ENCODE results near the gene XYLB.

The XYLB gene

DNA sequence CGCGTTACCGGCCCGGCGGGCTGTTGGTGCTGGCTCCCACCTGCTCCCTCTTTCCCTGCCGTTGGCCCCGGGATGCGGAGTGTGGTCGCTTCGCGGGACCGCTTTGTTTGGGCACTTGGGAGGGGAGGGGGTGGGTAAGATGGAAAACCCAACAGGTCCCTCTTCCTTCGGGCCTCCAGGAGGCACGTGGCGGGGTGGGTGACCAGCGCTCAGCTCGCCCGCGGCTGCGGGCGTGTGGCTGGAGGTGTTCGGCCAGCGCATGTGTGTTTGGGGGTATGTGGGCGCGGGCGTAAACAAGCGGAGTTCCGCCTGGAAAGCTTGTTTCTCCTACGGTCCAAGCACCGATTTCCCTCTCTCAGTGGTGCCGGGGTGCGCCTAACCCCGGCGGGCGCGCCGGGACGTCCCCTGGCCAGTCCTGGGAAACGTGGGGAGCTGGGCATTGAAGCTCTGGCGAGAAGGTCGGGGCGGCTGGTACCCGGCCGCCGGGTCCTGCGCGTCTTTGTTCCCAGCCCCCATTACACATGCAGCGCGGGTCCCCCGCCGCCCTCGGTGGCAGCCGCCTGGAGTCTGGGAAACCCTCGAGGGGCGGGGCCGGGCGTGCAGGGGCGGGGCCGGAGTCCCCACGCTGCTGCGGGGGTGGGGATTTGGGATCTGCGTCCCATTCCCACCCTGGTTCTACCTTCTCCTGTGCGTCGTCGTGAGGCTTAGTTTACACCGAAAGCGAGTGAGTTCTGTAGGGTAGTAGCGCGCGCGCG, 108.5 kb downstream of the XYLB start:
- peak; percentile 32 for DNase-seq (ENCODE audit: low read depth)

GRCh38 chr3:38455639-38456430, 109.2 kb downstream of the XYLB start:
- peak; percentile 46 for DNase-seq (ENCODE audit: low read depth)

GRCh38 chr3:38457111-38458003, 110.8 kb downstream of the XYLB start:
- DNase-seq (ENCODE audit: low read depth), result peak; percentile 41

DNA sequence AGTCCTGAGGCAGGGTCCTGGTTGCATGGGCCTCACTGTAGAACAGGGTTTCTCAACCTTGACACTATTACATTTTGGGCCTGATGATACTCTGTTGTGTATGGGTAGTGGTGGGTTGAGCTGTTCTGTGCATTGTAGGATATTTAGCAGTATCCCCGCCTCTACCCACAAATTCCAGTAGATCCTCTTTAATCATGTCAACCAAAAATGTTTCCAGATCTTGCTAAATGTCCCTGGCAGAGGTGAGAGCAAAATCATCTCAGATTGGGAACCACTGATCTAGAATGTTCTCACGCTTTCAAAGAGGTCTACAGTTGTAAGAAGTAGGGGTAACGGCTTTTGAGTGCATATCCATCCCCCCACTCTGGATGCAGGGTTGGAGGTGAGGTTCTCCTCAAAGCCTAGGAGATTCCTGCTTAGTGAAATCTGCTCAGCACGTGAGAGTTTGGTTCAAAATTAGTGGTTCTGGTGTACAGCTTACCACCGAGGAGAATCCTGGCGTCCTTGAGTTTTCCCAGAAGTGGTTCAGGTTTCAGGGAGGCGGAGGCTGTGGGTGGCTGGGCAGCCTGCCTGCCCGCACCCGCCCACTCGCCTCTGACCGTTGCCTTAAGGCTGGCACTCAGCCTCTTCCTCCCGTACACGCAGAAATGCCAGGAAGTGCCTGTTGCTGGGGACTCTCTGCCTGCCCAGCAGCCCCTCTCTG, 112.4 kb downstream of the XYLB start:
- peak; percentile 73 for DNase-seq (ENCODE audit: low read depth)

DNA sequence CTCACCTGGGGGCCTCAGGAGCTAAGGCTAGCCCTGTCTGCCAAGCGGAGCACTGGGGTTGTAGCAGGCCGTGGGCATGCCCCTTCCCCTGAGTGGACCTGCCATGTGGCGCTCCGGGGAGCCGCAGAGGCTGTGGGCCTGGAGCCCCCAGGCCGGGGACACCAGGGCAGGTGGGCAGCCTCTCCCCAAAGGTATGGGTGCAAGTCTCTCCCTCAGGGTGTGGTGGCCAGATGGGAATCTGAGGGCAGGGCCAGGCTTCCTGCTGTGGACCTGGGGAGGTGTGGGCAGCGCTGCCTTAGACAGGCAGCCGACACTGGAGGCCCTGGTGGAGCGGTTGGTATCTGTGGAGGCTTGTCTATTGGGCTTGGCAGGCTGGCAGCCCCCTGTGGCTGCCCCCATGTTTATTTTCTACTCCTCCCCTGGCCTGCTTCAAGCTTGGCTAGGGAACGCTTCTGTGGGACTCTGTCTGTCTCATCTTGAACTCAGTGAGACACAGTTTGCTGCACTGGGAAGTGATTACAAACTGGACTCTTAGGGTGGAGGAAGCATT, 113.0 kb downstream of the XYLB start:
- no peak for DNase-seq (ENCODE audit: low read depth)

DNA sequence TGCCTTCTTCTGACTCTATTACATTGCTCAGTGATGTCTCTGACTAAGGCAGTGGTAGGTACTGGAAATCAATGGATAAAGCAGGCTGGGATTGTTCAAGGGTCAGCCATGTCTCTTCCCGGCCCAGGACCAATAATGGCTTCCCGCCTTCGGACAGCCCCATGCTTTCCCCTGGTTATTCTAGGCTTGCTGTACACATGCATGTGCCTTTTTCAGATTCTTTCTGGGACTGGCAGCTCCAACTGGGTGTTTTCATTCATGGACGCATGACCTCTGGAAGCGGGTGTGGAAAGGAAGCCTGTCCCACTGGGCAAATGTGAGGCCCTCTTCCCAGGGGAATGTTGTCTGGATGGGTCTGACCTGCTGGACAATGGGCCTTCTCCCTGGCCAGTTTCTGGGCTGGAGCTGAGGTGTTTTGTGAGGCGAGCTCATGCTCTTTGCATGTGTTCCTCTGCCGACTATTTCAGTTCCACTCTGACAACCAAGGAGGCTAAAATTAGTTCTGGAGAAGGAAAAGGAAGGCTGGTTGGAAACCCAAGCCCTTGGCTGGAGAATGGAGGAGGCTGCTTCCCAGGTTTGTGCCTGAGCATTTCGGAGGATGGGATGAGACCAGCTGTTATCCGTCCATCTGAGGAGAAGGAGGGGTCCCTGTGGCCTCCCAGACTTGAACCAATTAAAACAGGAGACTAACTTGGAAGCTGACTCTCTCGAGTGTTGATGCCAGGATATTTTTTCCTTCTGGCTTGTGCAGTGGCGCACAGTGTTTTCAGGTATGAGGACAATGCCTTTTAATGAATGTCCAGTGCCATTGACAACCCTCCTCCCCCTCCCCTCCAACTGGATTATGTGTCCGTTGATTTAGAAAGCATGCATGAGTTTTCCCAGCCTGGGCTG, 114.0 kb downstream of the XYLB start:
- no peak for DNase-seq (ENCODE audit: low read depth)

Measured in amniotic epithelial cell (primary cell).